GM13976 (cell line): ENCODE measurements around the gene HMOX1.
A peak's percentile ranks its signal among the peaks of the same experiment; 100 is the strongest.
"Not testable (repeated sequence)": the region's sequence is repeated elsewhere in the genome, so short reads cannot be mapped to it uniquely, and the experiment has no call there.

Experiments used
- DNase-seq: peaks from one replicate; pipeline ENCODE4 v3.0.0; 2012; ENCODE audit warnings: low spot score
- in situ Hi-C: fragments of 300-500 bp; cut with MboI; formaldehyde crosslinking; loops from one replicate; pipeline ENCODE4 v1.12.0; 2022; ENCODE audit warnings: low sequenced_read_pairs, mixed read lengths, inconsistent platforms; ENCODE audit not compliant: unreplicated experiment
- TF ChIP-seq, protein P1 (sequence below): IDR thresholded peaks from 2 replicates; pipeline ENCODE4 v1.5.1; 2012; ENCODE audit warnings: borderline replicate concordance, mild to moderate bottlenecking; ENCODE audit not compliant: insufficient read depth; ENCODE audit errors: extremely low read depth, missing control alignments, control extremely low read depth

The HMOX1 gene

DNA sequence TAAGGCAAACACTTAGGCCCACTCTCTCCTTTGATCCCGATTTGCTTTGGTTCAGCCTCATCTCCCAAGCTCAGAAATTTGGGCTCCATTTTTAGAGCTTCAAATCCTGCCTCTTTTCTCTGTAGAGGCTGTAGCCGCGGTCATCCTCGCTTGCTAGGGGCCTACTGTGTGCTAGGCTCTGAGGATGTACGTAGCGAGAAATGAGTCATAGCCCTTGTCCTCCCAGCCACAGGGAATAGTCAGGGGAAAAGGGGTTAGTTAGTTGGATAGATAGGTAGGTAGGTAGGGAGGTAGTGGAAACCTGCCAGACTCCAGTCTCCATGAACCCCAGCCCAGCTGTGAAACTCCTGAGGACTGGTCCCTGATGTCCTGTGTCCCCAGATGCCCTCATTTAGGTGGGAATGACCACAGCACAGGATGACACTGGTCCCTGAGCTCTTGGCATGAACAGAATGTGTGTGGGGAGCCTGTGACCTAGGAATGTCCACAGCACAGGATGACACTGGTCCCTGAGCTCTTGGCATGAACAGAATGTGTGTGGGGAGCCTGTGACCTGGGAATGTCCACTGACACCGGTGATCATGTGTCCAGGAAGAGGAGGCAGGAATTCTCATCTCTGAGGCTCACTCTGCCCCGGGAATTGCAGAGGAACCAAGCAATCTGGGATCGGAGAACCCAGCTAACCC lies 21.4 kb upstream of the HMOX1 start:
- DNase-seq = no peak
- TF ChIP-seq, protein P1, sequence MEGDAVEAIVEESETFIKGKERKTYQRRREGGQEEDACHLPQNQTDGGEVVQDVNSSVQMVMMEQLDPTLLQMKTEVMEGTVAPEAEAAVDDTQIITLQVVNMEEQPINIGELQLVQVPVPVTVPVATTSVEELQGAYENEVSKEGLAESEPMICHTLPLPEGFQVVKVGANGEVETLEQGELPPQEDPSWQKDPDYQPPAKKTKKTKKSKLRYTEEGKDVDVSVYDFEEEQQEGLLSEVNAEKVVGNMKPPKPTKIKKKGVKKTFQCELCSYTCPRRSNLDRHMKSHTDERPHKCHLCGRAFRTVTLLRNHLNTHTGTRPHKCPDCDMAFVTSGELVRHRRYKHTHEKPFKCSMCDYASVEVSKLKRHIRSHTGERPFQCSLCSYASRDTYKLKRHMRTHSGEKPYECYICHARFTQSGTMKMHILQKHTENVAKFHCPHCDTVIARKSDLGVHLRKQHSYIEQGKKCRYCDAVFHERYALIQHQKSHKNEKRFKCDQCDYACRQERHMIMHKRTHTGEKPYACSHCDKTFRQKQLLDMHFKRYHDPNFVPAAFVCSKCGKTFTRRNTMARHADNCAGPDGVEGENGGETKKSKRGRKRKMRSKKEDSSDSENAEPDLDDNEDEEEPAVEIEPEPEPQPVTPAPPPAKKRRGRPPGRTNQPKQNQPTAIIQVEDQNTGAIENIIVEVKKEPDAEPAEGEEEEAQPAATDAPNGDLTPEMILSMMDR = no peak
- in situ Hi-C loops = loop anchor here (10.0 kb wide), 1 partner anchor 225 kb away; no protein-coding TSS in a partner anchor

DNA sequence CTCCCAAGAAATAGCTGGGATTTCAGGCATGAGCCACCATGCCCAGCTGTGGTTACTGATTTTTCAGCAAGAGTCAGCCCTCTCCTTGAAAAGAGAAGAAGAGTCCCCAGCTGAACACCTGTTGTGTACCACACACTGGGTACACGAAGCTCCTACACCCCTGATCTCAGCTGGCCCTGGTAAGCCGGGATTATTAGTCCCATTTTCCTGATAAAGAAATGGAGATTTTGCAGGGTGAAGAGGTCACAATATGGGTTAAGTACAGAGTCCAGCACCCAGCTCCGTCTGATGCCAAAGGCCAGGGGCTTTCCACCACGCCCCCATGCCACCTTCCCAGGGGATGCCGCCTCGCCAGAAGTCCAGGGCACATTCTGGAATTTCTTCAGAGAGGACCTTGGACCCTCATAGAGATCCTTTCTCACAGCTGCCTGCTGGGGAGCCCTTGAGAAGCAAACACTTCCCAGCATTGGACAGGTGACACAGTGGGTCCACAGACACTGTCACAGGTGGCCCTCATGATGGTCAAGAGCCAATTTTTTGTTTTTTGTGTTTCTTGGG lies 19.8 kb upstream of the HMOX1 start:
- in situ Hi-C loops = no loop called here
- no peak for DNase-seq
- TF ChIP-seq, protein P1 = no peak

DNA sequence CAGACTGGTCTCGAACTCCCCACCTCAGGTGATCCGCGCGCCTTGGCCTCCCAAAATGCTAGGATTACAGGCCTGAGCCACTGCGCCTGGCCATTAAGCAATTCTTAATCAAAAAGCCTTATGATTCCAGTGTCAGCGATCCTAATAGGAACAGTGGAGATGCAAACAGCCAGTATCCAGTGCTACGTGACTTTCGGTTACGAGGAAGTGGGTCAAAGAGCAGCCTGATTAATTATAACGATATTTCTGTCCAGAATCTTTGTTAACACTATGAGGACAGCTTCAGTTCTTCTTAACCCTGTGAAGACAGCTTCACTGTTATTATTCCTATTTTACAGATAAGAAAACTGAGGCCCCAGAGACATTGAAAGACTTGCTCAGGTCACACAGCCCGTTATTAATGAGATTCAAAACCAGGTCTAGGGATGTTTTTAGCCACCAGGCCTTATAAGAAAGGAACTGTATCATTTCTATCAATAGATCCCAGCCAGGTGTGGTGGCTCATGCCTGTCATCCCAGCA lies 17.3 kb upstream of the HMOX1 start:
- in situ Hi-C loops = no loop called here
- TF ChIP-seq, protein P1 = no peak
- no peak for DNase-seq

GRCh38 chr22:35364230-35364629 lies 16.7 kb upstream of the HMOX1 start:
- in situ Hi-C loops, DNase-seq: not testable (repeated sequence)

- TF ChIP-seq, protein P1 = peak; percentile 42
- peak; percentile 51 for DNase-seq
- in situ Hi-C loops = no loop called here
Observed at GRCh38 chr22:35367331-35367886, 13.5 kb upstream of the HMOX1 start.

DNA sequence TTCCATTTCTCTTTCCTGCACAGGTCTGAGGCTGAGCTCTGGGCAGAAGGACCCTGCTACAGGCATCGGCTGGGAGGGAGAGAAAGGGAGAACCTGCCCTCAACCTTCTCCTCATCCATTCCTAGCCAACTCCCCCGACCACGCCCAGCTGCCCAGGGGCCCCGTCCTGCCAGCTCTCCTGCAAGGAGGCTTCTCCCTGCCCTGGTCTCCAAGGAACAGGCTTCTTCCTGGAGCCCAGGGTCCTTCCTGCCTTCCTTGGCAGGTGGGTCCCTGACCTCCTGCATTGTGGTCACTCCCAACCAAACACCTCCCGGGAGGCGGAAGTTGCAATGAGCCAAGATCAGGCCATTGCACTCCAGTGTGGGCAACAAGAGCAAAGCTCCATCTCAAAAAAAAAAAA lies 12.5 kb upstream of the HMOX1 start:
- in situ Hi-C loops = no loop called here
- no peak for DNase-seq
- TF ChIP-seq, protein P1 = no peak

GRCh38 chr22:35369996-35370395 lies 10.9 kb upstream of the HMOX1 start:
- TF ChIP-seq, protein P1 = no peak
- in situ Hi-C loops = no loop called here
- DNase-seq = no peak
